ENCODE data around the gene SUB1.

SUB1 gene

DNA sequence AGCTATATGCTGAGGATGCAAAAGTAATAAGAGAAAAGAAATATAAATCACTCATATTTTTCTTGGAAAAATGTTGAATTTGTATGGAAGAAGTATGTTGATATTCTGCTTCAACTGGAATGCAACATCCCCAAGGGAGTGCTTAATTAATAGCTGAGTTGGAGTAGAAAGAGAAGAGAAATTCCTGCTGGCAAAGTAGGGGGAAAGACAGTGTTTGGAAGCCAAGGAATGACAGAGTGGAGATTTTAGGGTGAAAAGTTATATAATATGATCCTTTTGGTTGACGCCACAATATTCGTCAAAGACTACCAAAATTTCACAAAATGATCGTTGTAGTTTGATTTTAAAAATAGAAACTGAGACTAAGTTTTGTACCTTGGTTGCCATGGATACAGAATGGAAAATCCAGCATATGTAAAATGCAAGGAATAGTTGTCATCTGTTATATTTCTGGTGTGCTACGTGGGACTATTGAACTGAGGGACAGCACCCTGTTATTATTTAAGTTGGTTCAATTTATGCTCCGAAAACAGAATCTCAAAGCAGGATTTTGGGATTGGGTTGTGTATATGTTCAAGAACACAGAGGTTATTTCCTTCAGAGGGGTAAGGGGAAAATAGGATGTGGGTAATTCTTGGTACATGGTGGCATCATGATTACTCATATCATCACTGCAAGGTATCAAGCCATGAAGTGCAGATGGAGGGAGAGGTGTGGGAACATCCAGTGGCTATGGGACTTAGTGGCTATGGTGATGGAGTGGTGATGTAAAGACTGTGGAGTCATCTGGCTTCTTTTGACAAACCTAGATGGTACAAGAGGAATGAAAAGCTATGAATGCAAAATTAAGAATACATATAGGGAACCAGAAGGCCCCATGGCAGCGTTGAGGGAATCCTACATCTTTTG lies 61.0 kb downstream of the SUB1 start:
- DNase-seq: no peak

DNA sequence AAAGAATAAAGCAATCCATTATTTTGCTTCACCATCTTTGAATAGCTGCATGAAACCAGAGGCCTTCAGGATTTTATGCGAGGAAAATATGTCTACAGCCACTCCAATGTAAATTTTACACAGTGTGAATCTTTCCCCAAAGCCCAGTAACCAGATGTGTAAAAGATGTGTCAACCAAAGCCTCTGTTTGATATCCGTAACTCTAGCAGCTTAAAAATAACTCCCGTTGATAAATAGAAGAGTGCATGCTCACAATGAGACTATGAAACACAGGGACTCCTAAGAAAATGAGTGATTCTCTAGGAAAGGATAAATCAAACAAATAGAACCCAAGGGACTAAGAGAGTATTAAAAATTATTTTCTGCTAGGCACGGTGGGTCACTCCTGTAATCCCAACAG lies 65.7 kb downstream of the SUB1 start:
- DNase-seq: no peak

DNA sequence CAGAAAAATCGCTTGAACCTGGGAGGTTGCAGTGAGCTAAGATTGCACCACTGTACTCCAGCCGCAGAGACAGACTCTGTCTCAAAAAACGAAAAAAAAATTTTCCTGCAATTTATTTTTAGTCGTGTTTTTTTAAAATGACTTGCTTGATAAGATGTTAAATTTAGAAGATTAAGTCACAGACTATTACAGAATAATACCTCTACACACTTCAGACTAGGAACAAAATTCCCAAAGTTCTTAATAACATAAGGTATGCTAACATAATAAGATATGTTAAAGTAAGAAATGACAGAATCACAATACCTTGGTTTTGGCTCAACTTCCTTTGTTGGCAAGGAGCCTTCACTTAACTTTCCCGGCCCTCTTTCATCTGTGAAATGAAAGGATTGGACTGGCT lies 66.3 kb downstream of the SUB1 start:
- DNase-seq: no peak

Data from NCI-H69 (cell line).